IPS DF 4.7 (cell line): ENCODE measurements around the gene CDCA3.
A peak's percentile ranks its signal among the peaks of the same experiment; 100 is the strongest.
"Not testable (repeated sequence)": the region's sequence is repeated elsewhere in the genome, so short reads cannot be mapped to it uniquely, and the experiment has no call there.

ENCODE experiments used
- DNase-seq: peaks from one replicate; pipeline ENCODE4 v3.0.0-alpha.2; 2013; ENCODE audit warnings: low spot score; ENCODE audit errors: extremely low read depth

The CDCA3 gene

DNA sequence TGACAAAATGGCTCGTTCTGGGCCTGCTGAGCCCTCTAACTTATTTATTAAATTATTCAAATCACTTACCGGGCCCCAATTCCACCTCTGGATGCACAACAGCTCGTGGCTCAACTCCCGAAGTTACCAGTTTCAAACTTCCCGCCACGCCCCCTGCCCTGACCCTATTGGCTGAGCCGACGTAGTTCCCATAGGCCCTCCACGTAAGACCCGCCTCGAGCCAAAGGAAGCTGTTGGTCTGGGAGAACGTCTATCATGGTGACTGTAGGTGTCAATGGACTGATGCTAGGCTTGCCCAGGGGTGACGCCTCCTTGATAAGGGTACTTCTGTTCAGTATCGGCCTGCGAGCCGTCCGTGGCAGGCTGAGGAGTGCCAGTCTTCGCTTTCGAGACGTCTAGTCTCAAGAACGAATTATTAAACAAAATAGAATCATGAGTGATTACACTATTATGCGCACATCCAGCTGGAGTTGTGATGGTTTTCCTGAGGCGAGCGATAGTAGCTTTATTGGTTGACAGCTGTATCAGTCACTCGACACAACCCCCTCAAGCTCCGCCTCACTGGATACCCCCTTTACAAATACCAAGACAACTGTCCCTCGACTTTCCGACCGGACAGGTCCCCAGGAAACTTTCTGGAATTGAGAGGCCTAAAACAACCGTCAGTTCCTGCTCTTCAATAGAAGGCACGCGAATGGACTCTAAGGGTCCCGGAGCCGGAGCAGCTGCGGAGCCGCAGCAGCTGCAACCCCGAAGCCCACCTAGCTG lies at the start of gene CDCA3:
Gene CDCA3 (minus strand): TSS at position 134 of the 768 bp plus-strand sequence. CDS start 334 bp downstream, outside the sequence.
- DNase-seq: peak; percentile 98

DNA sequence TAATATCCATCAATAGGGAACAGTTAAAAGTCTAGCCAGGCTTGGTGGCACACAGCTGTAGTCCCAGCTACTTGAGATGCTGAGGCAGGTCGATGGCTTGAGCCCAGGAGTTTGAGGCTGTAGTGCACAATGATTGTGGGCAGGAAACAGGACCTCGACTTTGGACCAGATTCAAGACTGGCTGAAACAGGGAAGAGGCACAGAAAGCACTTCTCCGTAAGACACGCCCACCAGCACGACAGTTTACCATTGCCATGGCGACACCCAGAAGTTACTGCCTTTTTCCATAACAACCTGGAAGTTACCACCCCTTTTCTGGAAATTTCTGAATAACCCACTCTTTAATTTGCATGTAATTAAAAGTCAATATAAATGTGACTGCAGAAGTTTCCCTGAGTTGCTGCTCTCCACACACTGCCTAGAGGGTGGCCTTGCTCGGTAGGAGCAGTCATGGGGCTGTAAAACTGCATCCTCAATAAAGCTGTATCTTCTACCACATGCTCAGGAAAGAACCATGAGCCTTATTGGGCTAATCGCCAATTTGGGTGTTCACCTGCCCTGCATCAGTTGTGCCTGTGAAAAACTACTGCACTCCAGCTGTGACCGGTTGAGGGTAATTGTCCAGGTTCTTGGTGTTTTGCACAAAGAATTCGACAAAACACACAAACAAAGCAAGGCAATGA lies 48.9 kb upstream of the CDCA3 start:
- no peak for DNase-seq

DNA sequence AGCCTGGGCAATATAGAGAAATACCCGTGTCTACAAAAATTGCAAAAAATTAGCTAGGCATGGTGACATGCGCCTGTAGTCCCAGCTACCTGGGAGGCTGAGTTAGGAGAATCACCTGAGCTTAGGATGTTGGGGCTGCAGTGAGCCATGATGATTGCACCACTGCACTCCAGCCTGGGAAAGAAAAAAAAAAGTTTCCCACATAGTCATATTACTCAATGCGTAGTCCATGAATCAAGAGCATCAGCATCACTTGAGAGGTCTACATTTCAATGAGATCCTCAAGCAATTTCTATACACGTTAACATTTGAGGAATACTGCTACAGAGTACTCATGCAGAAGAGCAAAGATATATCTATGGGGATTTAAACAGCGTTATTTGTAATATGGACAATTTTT lies 48.3 kb upstream of the CDCA3 start:
- no peak for DNase-seq

DNA sequence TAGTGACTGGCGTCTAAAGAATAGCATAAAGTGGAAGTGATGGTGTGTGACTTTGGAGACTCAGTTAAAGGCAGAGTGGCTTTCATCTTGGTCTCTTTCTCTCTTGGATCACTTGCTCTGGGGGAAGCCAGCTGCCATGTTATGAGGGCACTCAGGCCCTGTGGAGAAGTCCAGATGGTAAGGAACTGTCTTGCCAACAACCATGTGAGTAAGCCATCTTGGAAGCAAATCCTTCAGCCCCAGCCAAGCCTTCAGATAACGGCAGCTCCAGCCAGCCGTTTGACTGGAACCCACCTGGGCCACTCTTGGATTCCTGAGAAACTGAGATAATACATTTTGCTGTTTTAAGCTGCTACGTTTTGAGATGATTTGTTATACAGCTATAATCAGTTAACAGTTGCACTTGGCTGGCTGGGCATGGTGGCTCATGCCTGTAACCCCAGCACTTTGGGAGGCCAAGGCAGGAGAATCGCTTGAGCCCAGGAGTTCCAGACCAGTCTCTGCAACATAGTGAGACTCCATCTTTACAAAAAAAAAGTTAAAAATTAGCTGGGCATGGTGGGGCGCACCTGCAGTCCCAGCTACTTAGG lies 45.9 kb upstream of the CDCA3 start:
- DNase-seq: no peak

DNA sequence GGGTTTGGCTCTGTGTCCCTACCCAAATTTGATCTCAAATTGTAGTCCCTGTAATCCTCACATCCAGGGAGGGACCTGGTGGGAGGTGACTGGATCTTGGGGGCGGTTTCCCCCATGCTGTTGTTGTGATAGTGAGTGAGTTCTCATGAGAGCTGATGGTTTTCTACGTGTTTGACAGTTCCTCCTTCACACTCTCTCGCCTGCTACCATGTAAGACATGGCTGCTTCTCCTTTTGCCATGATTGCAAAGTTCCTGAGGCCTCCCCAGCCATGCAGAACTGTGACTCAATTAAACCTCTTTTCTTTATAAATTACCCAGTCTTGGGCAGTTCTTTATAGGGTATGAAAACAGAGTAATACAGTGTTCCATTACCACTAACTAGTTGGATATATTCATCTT lies 43.2 kb upstream of the CDCA3 start:
- no peak for DNase-seq

DNA sequence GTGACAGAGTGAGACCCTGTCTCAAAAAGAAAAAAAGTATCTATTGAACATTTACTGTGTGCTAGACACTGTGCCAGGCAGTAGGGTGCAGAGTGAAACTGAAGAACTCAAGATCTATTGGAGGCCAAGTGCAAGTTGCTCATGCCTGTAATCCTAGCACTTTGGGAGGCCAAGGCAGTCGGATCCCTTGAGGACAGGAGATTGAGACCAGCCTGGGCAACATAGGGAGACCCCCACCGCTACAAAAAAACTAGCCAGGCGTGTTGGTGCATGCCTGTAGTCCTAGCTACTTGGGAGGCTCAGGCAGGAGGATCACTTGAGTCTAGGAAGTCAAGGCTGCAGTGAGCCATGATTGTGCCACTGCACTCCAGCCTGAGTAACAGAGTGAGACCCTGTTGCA lies 41.6 kb upstream of the CDCA3 start:
- DNase-seq: not testable (repeated sequence)

DNA sequence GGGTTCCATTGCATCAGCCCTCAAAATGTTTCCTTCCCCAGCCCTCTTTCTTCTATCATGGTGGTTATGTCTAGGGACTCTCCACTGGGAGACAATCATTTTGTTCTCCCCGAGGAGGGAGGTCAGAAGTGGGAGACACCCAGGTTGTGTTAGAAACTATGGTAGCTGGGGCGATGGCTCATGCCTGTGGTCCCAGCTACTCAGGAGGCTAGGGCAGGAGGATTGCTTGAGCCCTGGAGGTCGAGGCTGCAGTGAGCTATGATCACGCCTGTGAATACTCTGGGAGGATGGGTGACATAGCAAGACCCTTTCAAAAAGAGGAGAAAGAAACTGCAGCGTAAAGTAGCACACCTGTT lies 40.5 kb upstream of the CDCA3 start:
- DNase-seq: no peak

DNA sequence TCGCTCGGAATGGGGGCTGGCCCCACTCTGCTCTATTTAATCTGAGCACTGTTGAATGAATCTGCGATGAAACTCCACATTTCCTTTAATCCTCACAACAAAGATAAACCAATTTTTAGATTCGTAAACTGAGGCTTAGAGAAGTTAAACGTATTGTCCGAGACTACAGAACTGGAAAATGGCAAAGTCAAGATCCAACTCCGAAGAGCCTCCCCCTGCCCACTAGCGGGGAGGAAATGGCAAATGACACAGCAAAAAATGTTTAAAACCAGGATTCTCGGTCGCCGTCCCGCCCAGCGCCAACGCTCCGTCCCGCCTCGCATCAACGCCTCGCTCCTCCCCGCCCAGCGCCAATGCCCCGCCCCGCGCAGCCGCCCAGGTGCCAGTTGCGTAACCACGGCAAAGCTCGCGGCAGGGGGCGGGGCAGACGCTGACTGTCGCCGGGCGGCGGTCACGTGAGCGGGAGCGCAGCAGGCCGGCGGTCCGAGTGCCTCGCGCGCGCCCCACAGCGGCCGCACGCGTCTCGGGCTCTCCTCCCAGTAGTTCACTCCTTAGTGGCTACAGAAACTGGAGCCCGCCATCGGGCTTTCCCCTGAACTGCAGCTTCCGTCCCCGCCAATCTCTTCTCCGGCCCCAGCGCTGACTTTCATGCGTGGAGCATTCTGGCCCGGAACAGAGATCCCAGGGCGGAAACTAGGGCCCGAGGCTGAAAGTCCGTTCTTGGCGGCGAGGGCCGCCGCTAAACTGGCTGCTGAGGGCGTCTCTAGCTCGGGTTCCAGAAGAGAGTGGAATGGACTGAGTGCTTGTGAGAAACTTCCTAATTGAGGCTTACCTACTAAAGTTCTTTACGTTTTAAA lies 39.9 kb upstream of the CDCA3 start:
- DNase-seq: no peak

DNA sequence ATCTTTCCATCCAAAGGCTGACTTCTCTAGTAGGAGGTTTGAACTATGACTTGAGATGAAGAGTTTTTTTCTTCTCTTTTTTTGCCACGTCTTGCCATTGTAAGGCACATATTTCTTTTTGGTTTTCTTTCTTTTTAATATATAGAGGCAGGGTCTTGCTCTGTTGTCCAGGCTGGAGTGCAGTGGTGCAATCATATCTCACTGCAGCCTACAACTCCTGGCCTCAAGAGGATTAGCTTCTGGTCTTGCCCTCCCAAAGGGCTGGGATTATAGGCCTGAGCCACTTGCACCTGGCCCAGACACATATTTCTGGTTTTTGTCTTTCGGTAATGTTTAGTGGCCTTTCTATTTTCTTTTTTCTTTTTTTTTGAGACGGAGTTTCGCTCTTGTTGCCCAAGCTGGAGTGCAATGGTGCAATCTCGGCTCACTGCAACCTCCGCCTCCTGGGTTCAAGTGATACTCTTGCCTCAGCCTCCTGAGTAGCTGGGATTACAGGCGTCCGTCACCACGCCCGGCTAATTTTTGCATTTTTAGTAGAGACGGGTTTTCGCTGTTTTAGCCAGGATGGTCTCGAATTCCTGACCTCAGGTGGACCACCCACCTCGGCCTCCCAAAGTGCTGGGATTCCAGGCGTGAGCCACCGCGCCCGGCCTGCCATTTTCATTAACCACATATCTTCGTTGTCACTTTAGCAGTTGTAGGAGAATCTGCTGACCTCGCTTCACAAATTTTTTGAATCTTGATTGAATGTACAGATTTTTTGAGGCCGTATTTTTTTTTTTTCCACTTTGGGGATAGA lies 38.9 kb upstream of the CDCA3 start:
- DNase-seq: not testable (repeated sequence)

DNA sequence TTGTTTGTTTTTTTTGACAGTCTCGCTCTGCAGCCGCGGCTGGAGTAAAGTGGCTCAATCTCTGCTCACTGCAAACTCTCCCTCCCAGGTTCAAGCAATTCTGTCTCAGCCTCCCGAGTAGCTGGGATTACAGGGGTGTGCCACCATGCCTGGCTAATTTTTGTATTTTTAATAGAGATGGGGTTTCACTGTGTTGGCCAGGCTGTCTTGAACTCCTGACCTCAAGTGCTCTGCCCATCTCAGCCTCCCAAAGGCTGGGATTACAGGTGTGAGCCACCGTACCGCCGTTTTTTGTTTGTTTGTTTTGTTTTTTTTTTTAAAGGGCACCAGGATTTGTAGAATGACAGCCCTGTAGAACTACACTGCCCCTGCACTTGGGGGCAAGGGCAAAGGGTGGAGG lies 37.7 kb upstream of the CDCA3 start:
- not testable (repeated sequence) for DNase-seq

DNA sequence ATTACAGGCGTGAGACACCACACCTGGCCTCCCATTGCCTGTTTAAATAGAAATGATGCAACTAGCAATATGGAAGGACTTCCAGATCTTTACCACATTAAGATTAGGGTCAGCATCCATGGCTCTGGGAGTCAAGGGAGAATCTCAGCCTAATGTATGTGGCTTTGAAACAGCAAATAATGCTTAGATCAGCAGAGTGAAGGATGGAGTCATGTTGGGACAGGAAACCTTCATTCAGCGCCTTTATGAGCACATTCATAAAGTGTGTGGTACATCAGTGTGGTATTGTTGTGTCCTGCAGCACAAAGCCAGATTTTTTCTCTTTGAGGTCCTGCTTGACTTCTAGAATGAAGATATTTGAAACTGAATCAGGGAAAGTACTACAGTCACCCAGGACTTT lies 37.3 kb upstream of the CDCA3 start:
- no peak for DNase-seq

DNA sequence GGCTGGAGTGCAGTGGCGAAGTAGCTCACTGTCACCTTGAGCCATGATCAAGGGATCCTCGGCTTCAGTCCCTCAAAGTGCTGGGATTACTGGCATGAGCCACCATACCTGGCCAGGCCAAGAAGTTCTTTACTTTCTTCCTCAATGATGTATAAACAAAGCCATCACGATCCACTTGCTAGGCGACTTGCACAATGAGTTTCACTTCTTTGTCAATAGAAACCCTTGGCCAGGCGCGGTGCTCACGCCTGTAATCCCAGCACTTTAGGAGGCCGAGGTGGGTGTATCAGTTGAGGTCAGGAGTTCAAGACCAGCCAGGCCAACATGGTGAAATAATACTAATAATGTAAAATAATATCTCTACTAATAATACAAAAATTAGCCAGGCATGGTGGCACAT lies 36.4 kb upstream of the CDCA3 start:
- DNase-seq: no peak

DNA sequence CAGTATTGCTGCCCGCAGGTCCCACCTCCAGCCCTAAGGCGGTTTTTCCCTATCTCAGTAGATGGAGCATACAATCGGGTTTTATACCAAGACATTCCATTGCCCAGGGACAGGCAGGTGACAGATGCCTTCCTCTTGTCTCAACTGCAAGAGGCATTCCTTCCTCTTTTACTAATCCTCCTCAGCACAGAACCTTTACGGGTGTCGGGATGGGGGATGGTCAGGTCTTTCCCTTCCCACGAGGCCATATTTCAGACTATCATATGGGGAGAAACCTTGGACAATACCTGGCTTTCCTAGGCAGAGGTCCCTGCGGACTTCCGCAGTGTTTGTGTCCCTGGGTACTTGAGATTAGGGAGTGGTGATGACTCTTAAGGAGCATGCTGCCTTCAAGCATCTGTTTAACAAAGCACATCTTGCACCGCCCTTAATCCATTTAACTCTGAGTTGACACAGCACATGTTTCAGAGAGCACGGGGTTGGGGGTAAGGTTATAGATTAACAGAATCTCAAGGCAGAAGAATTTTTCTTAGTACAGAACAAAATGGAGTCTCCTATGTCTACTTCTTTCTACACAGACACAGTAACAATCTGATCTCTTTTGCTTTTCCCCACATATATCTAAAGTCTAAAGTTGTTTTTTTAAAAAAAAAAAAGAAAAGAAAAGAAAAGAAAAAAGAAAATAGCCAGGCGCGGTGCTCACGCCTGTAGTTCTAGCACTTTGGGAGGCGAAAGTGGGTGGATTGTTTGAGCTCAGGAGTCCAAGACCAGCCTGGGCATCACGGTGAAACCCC lies 35.3 kb upstream of the CDCA3 start:
- DNase-seq: not testable (repeated sequence)

DNA sequence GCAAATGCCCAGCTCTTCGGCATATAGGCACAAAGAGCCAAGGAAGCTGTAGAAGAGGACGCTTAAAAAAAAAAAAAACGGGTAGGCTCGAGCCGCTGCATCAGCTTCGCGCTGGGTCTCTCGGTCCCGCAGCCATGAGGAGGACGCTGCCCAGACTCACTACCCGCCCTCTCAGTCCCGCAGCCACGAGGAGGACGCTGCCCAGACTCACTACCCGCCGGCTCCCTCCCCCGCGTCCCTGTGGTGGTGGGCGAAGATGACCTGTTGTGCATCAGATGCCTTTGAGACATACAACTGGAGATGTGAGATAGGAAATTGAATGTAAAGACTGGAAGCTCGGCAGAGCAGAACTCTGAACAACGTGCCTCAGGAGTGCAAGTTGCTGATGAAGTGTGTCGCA lies 33.5 kb upstream of the CDCA3 start:
- DNase-seq: no peak

DNA sequence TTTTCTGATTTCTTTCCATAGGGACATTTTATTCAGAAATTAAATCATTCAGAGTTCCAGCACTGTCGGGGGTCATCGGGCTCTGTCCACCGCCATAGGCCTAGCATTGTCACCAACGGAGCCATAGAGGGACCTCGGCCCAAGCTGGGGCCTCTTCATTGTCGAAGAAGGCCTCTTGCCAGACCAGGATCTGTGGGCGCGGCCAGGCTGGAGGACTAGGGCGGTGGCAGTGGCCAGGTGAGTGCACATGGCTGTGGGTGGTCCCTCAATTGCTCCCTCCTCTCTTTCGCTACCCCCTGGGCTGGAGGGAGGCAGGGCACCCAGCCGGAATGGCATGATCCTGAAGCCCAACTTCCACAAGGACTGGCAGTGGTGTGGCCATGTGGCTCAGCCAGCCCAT lies 32.6 kb upstream of the CDCA3 start:
- no peak for DNase-seq

DNA sequence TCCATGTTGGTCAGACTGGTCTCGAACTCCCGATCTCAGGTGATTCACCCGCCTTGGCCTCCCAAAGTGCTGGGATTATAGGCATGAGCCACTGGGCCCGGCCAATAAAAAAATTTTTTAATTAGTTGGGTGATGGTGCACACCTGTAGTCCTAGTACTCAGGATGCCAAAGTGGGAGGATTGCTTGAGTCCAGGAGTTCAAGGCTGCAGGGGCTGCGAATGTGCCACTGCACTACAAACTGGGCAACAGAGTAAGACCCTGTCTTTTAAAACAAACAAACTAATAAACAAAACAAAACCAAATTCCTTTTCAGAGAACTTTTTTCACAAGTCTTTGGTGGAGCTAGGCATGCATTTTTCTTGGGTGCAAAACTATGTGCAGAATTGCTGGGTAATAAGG lies 32.2 kb upstream of the CDCA3 start:
- DNase-seq: no peak

DNA sequence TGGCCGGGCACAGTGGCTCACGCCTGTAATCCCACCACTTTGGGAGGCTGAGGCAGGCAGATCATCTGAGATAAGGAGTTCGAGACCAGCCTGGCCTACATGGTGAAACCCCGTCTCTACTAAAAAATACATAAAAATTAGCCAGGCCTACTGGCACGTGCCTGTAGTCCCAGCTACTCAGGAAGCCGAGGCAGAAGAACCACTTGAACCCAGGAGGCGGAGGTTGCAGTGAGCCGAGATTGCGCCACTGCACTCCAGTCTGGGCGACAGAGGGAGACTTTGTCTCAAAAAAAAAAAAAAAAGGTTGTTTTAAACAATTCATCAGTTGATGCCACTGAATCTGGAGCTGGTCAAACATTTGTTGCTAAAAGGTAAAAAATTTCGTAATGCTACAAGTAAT lies 28.7 kb upstream of the CDCA3 start:
- DNase-seq: not testable (repeated sequence)

DNA sequence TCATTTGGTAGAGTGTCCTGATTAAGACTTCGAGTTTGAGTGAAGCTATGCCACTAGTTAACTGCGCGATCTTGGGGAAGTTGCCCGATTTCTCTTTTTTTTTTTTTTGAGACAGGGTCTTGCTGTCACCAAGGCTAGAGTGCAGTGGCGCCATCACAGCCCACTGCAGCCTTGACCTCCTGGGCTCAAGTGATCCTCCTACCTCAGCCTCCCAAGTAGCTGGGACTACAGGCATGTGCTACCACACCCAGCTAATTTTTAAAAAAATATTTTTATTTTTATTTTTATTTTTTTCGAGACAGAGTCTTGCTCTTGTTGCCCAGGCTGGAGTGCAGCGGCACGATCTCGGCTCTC lies 22.9 kb upstream of the CDCA3 start:
- not testable (repeated sequence) for DNase-seq

DNA sequence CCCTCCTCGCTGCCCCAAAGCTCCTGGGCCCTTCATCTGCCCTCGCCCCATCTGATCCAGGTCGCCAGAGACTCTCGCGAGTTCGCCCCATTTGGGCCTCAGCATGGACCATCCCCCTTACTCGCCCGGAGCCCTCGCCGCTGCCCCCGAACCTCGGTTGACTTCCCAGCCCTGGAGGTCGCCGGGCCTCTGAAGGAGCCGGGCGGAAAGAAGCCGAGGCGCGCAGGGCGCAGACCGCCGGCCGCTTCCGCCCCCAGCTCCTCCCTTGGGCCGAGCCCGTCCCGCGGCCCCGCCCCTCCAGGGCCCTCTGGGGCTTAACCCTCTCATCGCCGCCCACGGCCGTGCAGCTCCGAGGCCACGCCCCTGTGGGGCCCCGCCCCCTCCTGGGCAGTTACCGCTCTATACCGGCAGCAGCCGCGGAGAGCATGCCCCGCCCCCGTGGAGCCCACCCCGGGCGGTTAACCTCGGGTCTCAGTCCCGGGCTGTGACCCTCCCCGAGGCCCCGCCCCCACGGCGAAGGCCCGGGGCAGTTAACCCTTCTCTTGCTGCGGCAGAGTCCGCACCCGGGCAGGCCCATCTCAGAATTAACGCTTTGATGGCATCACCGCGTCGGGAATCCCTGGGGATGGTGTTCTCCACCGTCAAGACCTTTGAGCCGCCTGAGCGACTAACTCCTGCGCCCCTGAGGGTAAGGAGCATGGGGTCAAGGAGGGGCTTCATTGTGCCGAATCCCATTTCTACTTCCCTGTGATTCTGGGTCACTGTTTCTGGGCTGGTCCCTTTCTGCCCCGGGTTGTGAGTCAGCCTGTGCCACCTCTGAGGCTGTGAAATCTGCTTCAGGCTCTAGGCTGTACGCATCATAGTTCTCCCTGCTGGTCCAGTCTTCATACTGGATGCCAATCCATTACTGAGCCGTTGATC lies 22.3 kb upstream of the CDCA3 start, which contains the start of gene SPSB2:
Gene SPSB2 (minus strand): TSS at position 210 of the 921 bp plus-strand sequence. CDS start 402 bp downstream, outside the sequence.
- peak; percentile 98 for DNase-seq
